D721Med (cell line): ENCODE data around the gene PSTPIP1.
A peak's percentile ranks its signal among the peaks of the same experiment; 100 is the strongest.

Experiments
- DNase-seq: peaks from one replicate; pipeline ENCODE4 v3.0.0; 2011; ENCODE audit warnings: low spot score; ENCODE audit not compliant: insufficient read length
- FAIRE-seq: peaks from 2 replicates; lab custom pipeline; 2011; peaks lifted over from hg19 to GRCh38; lab: Jason Lieb, UNC
- CTCF ChIP-seq: IDR thresholded peaks from 2 replicates; pipeline ENCODE4 v1.5.1; 2012; ENCODE audit warnings: mild to moderate bottlenecking, control low read depth; ENCODE audit not compliant: insufficient read depth; ENCODE audit errors: missing control alignments

Gene PSTPIP1

GRCh38 chr15:77020348-77021087, 25.6 kb downstream of the PSTPIP1 start:
- no peak for FAIRE-seq
- no peak for DNase-seq
- no peak for TF ChIP-seq CTCF

DNA sequence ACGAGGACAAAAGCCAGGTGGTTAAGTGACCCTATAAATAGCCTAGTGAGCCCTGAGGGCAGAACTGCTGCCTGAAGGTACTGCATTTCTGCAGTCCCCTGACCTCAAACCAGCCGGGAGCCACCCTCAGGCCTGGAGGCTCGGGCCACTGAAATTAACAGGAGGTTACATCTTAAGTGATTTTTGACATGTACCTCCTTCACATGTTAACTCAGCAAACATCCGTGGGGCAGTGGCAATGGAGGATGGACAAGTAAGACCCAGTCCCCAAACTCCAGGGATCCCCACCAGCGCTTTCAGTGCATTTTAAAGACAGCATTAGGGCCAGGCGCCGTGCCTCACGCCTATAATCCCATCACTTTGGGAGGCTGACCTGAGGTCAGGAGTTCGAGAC, 26.2 kb downstream of the PSTPIP1 start:
- no peak for DNase-seq
- TF ChIP-seq CTCF = no peak
- no peak for FAIRE-seq

GRCh38 chr15:77021803-77022381, 27.0 kb downstream of the PSTPIP1 start:
- no peak for TF ChIP-seq CTCF
- no peak for DNase-seq
- no peak for FAIRE-seq

- no peak for DNase-seq
- no peak for FAIRE-seq
- TF ChIP-seq CTCF = no peak
Observed at GRCh38 chr15:77022646-77023575, 28.0 kb downstream of the PSTPIP1 start.

DNA sequence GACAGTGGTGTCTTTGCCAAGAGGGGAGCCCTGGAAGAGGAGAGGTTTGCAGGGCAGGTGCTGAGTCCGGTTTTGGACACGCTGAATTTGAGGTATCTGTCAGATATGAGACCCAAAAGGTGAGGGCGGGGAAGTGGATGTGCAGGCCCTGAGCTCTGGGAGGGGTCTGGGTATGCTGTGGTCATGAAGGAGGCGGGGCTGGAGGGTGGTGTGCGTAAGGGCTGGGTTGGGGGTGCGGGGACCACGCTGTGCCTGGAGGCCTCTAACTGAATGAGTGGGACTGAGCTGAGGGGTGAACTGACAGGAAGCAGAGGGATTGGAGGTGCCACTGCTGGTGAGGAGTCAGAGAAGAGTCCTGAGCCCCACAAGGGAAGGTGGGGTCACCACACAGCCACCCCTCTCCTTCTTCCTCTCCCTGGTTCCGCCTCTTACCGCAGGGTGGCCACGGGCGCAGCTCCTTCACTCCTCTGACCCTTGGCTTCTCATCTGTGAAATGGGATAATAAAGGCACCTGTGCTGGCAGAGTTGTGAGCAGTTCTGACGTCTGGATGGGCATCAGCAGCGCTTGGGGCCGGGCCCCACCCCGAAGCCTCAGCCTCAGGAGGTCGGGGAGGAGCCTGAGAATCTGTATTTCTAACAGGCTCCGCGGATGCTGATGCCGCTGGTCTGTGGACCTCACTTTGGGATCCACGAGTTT, 28.8 kb downstream of the PSTPIP1 start:
- no peak for DNase-seq
- TF ChIP-seq CTCF = no peak

DNA sequence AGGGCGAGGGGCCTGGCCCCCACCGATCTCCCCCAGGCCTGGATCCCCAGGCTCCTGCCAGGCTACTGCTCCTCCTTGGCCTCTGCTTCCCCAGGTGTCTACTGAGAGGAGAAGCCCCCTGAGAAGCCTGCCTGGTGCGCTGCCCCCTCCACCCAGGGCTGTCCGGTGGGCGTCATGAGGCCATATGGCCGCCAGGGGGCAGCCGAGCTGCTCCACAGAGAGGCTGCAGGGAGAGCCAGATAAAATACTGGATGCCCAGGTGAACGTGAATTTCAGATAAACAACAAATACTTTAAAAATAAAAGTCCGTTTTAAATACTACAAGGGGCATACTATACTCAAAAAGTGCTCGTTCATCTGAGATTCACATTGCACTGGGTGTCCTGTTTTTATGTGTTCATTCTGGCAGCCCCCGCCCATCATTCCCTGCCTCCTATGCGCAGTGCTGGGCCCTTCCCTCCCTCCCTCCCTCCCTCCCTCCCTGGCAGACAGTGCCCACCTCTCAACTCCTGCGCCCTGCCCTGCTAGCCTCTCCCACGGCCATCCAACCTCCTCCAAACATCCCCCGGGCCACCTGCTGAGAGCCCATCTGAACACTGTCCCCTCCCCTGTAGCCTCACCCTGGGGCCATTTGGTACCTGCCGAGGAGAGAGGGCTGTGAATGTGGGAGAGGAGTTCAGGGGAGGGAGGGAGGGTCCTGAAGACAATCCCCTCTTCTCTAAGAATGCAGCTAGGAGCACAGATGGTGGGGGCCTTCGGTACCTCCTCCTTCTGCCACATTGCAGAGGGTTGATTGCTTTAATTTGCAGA, 29.6 kb downstream of the PSTPIP1 start:
- FAIRE-seq = no peak
- peak; percentile 86 for DNase-seq
- TF ChIP-seq CTCF = peak; percentile 78

More for the DNA sequence above, 28.8 kb downstream of the PSTPIP1 start:
- FAIRE-seq = no peak
